Forelimb muscle (tissue), 1 donor: ENCODE results near the gene HOXD13. TPM values are rescaled to one million over a fixed set of nuclear protein-coding genes. Genes with fewer than 3 reads are reported as not detected.

Experiments used
- DNase-seq: peaks from one replicate; pipeline ENCODE4 v3.0.0-alpha.2; 2013; ENCODE audit warnings: low read depth
- polyA plus RNA-seq: library from polyadenylated mRNA; unstranded; fragments of 120-200 nt; gene quantifications from one replicate; pipeline ENCODE4 v1.2.1, GENCODE V29; 2013; ENCODE audit not compliant: insufficient read length

Gene HOXD13
- polyA plus RNA-seq, 1 donor: not detected

GRCh38 chr2:176130957-176131847 lies 38.7 kb downstream of the HOXD13 start:
- DNase-seq: no peak

GRCh38 chr2:176131848-176132158 lies 39.3 kb downstream of the HOXD13 start:
- no peak for DNase-seq

GRCh38 chr2:176132205-176133171 lies 40.0 kb downstream of the HOXD13 start:
- no peak for DNase-seq

- DNase-seq: no peak
These were observed 40.9 kb downstream of the HOXD13 start for GRCh38 chr2:176133389-176133788.

- DNase-seq: no peak
These were observed 41.5 kb downstream of the HOXD13 start for GRCh38 chr2:176134035-176134434.

- no peak for DNase-seq
These were observed 42.5 kb downstream of the HOXD13 start for GRCh38 chr2:176135035-176135440.

GRCh38 chr2:176136374-176137251 lies 44.1 kb downstream of the HOXD13 start:
- DNase-seq: no peak

- no peak for DNase-seq
These were observed 44.7 kb downstream of the HOXD13 start for GRCh38 chr2:176137252-176137580.

- DNase-seq: no peak
These were observed 45.4 kb downstream of the HOXD13 start for GRCh38 chr2:176137906-176138305.

- no peak for DNase-seq
These were observed 46.0 kb downstream of the HOXD13 start for GRCh38 chr2:176138526-176138922.

- DNase-seq: no peak
These were observed 46.6 kb downstream of the HOXD13 start for GRCh38 chr2:176138923-176139660.

GRCh38 chr2:176139661-176140512 lies 47.4 kb downstream of the HOXD13 start:
- DNase-seq: no peak

- no peak for DNase-seq
These were observed 48.2 kb downstream of the HOXD13 start for GRCh38 chr2:176140513-176141317.

GRCh38 chr2:176142281-176142680 lies 49.8 kb downstream of the HOXD13 start:
- DNase-seq: no peak

Other genes starting within 250 kb of the HOXD13 start
- 39.3 TPM for gene LNPK, start 90.5 kb upstream of the HOXD13 start, polyA plus RNA-seq
- gene EVX2, start 8.8 kb upstream of the HOXD13 start, polyA plus RNA-seq: not detected
- not detected for gene HOXD12, start 7.1 kb downstream of the HOXD13 start, polyA plus RNA-seq
- gene HOXD11, start 14.6 kb downstream of the HOXD13 start, polyA plus RNA-seq: not detected
- gene HOXD10, start 24.1 kb downstream of the HOXD13 start, polyA plus RNA-seq: 0.24 TPM
- 7.6 TPM for gene HOXD9, start 30.0 kb downstream of the HOXD13 start, polyA plus RNA-seq
- 40.0 TPM for gene HOXD8, start 37.0 kb downstream of the HOXD13 start, polyA plus RNA-seq
- 8.9 TPM for gene HOXD4, start 58.8 kb downstream of the HOXD13 start, polyA plus RNA-seq
- gene HOXD3, start 64.6 kb downstream of the HOXD13 start, polyA plus RNA-seq: 3.3 TPM
- gene HOXD1, start 95.9 kb downstream of the HOXD13 start, polyA plus RNA-seq: 2.6 TPM
- 59.0 TPM for gene MTX2, start 176.7 kb downstream of the HOXD13 start, polyA plus RNA-seq